WTC11 (cell line): ENCODE results near the gene ITGB4. TPM values are rescaled to one million over a fixed set of nuclear protein-coding genes. Genes with fewer than 3 reads are reported as not detected.

ENCODE experiments used
- ATAC-seq: fragments of 200-7000 bp; cut with Tn5 transposase; 2 replicates; pipeline ENCODE4 v1.10.0; 2021; ENCODE audit warnings: mild to moderate bottlenecking, moderate library complexity
- CTCF ChIA-PET: fragments of 300-600 bp; sonication (Branson Sonifier 250); formaldehyde crosslinking; loops from one replicate; lab custom pipeline; 2021; ENCODE audit warnings: antibody characterized with exemption; lab: Charles Lee
- POLR2A ChIA-PET: fragments of 350-600 bp; sonication (Branson Sonifier 250); formaldehyde crosslinking; loops from one replicate; lab custom pipeline; 2021; ENCODE audit warnings: antibody characterized with exemption; lab: Charles Lee
- DNase-seq: peaks from one replicate; pipeline ENCODE4 v3.0.0; 2021; ENCODE audit warnings: low spot score
- H3K27ac Mint-ChIP-seq: 2 replicates; pipeline ENCODE4 v1.8.0; 2021; ENCODE audit warnings: mixed read lengths
- H3K27me3 Mint-ChIP-seq: 2 replicates; pipeline ENCODE4 v1.8.0; 2021; ENCODE audit warnings: low read depth, mild to moderate bottlenecking, moderate library complexity, mixed read lengths
- H3K36me3 Mint-ChIP-seq: 2 replicates; pipeline ENCODE4 v1.8.0; 2021; ENCODE audit warnings: mixed read lengths
- H3K4me1 Mint-ChIP-seq: 2 replicates; pipeline ENCODE4 v1.8.0; 2022; ENCODE audit warnings: mixed read lengths
- H3K4me3 Mint-ChIP-seq: 2 replicates; pipeline ENCODE4 v1.8.0; 2021; ENCODE audit warnings: mild to moderate bottlenecking, moderate library complexity, mixed read lengths
- H3K9me3 Mint-ChIP-seq: 2 replicates; pipeline ENCODE4 v1.8.0; 2021; ENCODE audit warnings: mixed read lengths
- EMX1 ChIP-seq: fragments of 250-450 bp; sonication (Bioruptor Pico); IDR thresholded peaks from 2 replicates; pipeline ENCODE4 v1.8.0; 2021; ENCODE audit warnings: mild to moderate bottlenecking
- JAZF1 ChIP-seq: fragments of 250-450 bp; sonication (Bioruptor Pico); IDR thresholded peaks from 2 replicates; pipeline ENCODE4 v1.9.0; 2021; ENCODE audit warnings: moderate library complexity, mild to moderate bottlenecking, inconsistent platforms
- total RNA-seq: library from RNA; stranded (reverse); gene quantifications from 3 replicates; pipeline ENCODE4 v1.2.3, GENCODE V29; 2021
- TF ChIP-seq, protein P1 (sequence below): fragments of 200-600 bp; IDR thresholded peaks from 2 replicates; pipeline ENCODE4 v1.8.0; 2022; ENCODE audit warnings: antibody characterized with exemption
- TF ChIP-seq, protein P2 (sequence below): sonication (generic); formaldehyde crosslinking; IDR thresholded peaks from 2 replicates; pipeline ENCODE4 v1.8.0; 2023; ENCODE audit warnings: missing genetic modification reagents, mild to moderate bottlenecking, borderline replicate concordance
- TF ChIP-seq, protein P3 (sequence below): sonication (generic); formaldehyde crosslinking; IDR thresholded peaks from 2 replicates; pipeline ENCODE4 v1.8.1; 2022; ENCODE audit warnings: mild to moderate bottlenecking, moderate library complexity, missing genetic modification reagents
- TF ChIP-seq, protein P4 (sequence below): sonication (generic); formaldehyde crosslinking; conservative IDR thresholded peaks from 2 replicates; pipeline ENCODE4 v1.8.1; 2022; ENCODE audit warnings: mild to moderate bottlenecking, missing genetic modification reagents
- TF ChIP-seq, protein P5 (sequence below): fragments of 250-450 bp; sonication (Bioruptor Pico); conservative IDR thresholded peaks from 2 replicates; pipeline ENCODE4 v1.9.0; 2021; ENCODE audit warnings: mild to moderate bottlenecking
- TF ChIP-seq, protein P6 (sequence below): sonication (generic); formaldehyde crosslinking; IDR thresholded peaks from 2 replicates; pipeline ENCODE4 v1.8.0; 2022; ENCODE audit warnings: mild to moderate bottlenecking, missing genetic modification reagents

Gene ITGB4
- total RNA-seq, 1 experiment from 2014 or later, result 9.5 TPM

DNA sequence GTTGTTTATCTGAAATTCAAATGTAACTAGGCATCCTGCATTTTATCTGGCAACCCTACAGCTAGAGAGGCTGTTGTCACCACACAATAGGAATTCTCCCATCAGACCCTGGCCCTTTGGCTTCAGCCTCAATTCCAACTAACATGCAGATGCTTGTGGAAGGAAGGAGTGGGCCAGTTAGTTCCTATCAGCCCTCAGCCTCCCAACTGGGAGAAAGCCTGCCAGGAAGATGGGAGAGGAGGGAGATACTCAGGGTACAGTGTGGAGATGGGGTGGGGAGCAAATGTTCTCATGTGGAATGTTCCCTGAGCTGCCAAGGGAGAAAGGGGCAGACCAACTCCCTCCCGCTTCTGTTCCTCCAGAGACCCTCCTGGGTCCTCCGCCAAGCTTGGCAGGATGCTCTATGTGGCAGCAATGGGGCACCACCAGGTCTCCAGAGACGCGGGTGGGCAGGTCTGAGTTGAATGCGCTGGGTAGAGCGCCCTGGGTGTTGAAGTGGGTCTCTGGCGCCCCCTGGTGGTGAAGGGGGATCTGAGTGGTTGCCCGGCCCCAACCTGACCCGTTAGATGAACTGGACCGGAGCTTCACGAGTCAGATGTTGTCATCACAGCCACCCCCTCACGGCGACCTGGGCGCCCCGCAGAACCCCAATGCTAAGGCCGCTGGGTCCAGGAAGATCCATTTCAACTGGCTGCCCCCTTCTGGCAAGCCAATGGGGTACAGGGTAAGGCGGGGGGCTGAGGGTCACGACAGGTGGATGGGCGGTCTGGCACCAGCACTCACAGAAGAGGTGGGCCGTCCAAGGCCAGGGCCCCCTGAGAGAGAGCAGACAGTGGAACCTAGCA, 28.5 kb downstream of the ITGB4 start:
- Mint-ChIP-seq H3K27me3 (peaks cover 7% of the 10 kb centered on the region), H3K4me1 (peaks cover 4% of the 10 kb centered on the region), H3K27ac (no peak overlapping the region), H3K9me3 (no peaks in the 10 kb centered on the region), H3K4me3 (no peak overlapping the region), H3K36me3 (no peaks in the 10 kb centered on the region)
- TF ChIP-seq, protein P1, sequence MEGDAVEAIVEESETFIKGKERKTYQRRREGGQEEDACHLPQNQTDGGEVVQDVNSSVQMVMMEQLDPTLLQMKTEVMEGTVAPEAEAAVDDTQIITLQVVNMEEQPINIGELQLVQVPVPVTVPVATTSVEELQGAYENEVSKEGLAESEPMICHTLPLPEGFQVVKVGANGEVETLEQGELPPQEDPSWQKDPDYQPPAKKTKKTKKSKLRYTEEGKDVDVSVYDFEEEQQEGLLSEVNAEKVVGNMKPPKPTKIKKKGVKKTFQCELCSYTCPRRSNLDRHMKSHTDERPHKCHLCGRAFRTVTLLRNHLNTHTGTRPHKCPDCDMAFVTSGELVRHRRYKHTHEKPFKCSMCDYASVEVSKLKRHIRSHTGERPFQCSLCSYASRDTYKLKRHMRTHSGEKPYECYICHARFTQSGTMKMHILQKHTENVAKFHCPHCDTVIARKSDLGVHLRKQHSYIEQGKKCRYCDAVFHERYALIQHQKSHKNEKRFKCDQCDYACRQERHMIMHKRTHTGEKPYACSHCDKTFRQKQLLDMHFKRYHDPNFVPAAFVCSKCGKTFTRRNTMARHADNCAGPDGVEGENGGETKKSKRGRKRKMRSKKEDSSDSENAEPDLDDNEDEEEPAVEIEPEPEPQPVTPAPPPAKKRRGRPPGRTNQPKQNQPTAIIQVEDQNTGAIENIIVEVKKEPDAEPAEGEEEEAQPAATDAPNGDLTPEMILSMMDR, result peak; percentile 98
- TF ChIP-seq, protein P2, sequence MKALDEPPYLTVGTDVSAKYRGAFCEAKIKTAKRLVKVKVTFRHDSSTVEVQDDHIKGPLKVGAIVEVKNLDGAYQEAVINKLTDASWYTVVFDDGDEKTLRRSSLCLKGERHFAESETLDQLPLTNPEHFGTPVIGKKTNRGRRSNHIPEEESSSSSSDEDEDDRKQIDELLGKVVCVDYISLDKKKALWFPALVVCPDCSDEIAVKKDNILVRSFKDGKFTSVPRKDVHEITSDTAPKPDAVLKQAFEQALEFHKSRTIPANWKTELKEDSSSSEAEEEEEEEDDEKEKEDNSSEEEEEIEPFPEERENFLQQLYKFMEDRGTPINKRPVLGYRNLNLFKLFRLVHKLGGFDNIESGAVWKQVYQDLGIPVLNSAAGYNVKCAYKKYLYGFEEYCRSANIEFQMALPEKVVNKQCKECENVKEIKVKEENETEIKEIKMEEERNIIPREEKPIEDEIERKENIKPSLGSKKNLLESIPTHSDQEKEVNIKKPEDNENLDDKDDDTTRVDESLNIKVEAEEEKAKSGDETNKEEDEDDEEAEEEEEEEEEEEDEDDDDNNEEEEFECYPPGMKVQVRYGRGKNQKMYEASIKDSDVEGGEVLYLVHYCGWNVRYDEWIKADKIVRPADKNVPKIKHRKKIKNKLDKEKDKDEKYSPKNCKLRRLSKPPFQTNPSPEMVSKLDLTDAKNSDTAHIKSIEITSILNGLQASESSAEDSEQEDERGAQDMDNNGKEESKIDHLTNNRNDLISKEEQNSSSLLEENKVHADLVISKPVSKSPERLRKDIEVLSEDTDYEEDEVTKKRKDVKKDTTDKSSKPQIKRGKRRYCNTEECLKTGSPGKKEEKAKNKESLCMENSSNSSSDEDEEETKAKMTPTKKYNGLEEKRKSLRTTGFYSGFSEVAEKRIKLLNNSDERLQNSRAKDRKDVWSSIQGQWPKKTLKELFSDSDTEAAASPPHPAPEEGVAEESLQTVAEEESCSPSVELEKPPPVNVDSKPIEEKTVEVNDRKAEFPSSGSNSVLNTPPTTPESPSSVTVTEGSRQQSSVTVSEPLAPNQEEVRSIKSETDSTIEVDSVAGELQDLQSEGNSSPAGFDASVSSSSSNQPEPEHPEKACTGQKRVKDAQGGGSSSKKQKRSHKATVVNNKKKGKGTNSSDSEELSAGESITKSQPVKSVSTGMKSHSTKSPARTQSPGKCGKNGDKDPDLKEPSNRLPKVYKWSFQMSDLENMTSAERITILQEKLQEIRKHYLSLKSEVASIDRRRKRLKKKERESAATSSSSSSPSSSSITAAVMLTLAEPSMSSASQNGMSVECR (CRISPR knock-in tag), result no peak
- TF ChIP-seq JAZF1, result no peak
- TF ChIP-seq, protein P3, sequence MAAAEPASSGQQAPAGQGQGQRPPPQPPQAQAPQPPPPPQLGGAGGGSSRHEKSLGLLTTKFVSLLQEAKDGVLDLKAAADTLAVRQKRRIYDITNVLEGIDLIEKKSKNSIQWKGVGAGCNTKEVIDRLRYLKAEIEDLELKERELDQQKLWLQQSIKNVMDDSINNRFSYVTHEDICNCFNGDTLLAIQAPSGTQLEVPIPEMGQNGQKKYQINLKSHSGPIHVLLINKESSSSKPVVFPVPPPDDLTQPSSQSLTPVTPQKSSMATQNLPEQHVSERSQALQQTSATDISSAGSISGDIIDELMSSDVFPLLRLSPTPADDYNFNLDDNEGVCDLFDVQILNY, result no peak
- TF ChIP-seq, protein P4, sequence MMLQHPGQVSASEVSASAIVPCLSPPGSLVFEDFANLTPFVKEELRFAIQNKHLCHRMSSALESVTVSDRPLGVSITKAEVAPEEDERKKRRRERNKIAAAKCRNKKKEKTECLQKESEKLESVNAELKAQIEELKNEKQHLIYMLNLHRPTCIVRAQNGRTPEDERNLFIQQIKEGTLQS (CRISPR knock-in tag), result no peak
- ATAC-seq (peak; percentile 67), DNase-seq (peak; percentile 91)
- CTCF ChIA-PET, result interaction anchor here (0.6 to 9.4 kb wide), 52 partner anchors 9 to 544 kb away, joined by 3 to 318 read pairs (median 4); partner anchors contain the start of genes GALK1, ITGB4, MIF4GD and NUP85
- POLR2A ChIA-PET, result interaction anchor here (1.0 kb wide), 1 partner anchor 12 kb away, joined by 3 read pairs; no protein-coding TSS in a partner anchor

DNA sequence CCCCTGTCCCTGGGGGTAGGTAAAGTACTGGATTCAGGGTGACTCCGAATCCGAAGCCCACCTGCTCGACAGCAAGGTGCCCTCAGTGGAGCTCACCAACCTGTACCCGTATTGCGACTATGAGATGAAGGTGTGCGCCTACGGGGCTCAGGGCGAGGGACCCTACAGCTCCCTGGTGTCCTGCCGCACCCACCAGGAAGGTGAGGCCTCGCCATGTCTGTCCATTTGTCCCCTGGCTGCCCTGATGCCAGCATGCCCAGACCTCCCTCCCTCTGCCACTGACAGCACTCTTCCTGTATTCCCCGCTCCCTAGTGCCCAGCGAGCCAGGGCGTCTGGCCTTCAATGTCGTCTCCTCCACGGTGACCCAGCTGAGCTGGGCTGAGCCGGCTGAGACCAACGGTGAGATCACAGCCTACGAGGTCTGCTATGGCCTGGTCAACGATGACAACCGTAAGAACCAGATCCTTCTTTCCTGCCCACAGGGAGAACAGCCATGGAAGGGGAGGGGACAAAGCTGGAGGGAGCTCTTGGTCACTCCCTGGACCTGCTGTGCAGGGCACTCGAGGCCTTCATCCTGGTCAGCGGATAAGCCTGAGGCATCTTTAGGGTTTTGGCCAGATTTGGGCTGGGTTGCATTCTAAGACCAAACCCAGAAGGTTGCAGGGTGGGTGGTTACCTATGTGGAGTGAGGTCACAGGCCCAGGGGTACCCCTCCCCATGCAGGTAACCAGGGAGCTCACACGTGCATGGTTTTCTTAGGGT, 29.6 kb downstream of the ITGB4 start:
- Mint-ChIP-seq H3K4me1 (peaks cover 6% of the 10 kb centered on the region), H3K36me3 (no peaks in the 10 kb centered on the region), H3K27ac (no peak overlapping the region; the same call in none of the 2 replicates), H3K4me3 (no peak overlapping the region), H3K27me3 (peaks cover 8% of the 10 kb centered on the region), H3K9me3 (no peaks in the 10 kb centered on the region)
- POLR2A ChIA-PET, result interaction anchor here (0.5 kb wide), 1 partner anchor 41 kb away, joined by 4 read pairs; no protein-coding TSS in a partner anchor
- ATAC-seq, result no peak
- DNase-seq, result no peak
- no peak for TF ChIP-seq EMX1 (CRISPR knock-in tag)
- TF ChIP-seq, protein P5, sequence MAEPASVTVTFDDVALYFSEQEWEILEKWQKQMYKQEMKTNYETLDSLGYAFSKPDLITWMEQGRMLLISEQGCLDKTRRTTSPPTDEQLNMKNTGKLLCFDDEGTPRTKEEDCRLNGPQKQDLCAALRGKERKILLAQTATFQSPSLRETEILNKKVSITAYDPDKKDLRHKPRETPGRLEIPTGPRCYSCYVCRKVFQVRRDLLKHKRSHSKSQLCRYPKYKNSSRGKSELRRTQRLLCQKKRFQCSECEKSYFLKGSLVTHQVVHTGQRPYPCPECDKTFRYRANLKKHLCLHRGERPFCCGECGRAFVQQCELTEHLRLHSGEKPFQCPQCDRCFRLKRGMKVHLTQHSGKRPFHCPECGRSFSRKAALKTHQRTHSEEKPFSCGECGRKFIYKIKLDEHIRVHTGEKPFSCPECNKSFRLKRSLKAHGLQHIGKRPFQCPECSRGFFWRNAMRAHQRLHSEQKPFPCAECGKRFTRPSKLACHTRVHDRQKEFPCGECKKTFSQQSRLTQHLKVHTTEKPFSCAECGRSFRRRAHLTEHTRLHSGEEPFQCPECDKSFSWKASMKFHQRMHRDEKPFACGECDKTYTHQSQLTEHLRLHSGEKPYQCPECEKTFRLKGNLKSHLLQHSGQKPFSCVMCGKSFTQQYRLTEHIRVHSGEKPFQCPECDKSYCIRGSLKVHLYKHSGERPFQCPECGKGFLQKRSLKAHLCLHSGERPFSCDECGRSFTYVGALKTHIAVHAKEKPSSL (CRISPR knock-in tag), result no peak
- TF ChIP-seq, protein P6, sequence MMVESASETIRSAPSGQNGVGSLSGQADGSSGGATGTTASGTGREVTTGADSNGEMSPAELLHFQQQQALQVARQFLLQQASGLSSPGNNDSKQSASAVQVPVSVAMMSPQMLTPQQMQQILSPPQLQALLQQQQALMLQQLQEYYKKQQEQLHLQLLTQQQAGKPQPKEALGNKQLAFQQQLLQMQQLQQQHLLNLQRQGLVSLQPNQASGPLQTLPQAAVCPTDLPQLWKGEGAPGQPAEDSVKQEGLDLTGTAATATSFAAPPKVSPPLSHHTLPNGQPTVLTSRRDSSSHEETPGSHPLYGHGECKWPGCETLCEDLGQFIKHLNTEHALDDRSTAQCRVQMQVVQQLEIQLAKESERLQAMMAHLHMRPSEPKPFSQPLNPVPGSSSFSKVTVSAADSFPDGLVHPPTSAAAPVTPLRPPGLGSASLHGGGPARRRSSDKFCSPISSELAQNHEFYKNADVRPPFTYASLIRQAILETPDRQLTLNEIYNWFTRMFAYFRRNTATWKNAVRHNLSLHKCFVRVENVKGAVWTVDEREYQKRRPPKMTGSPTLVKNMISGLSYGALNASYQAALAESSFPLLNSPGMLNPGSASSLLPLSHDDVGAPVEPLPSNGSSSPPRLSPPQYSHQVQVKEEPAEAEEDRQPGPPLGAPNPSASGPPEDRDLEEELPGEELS, result no peak
- CTCF ChIA-PET, result interaction anchor here (0.7 to 9.4 kb wide), 21 partner anchors 11 to 546 kb away, joined by 3 to 318 read pairs (median 11); partner anchors contain the start of genes GALK1, ITGB4, NUP85 and RECQL5
